H1 (cell line): ENCODE data around the gene BOK. TPM values are rescaled to one million over a fixed set of nuclear protein-coding genes. Genes with fewer than 3 reads are reported as not detected.

Experiments used
- CTCF ChIA-PET: fragments of 300-600 bp; sonication (Branson Sonifier 250); formaldehyde crosslinking; loops from one replicate; lab custom pipeline; 2021; ENCODE audit not compliant: partially characterized antibody; lab: Charles Lee
- POLR2A ChIA-PET: fragments of 300-600 bp; sonication (Branson Sonifier 250); formaldehyde crosslinking; loops from one replicate; lab custom pipeline; 2021; ENCODE audit warnings: inconsistent platforms; ENCODE audit not compliant: partially characterized antibody; lab: Charles Lee
- DNase-seq, 2 experiments: peaks; one replicate each; pipeline versions ENCODE4 v3.0.0 to v3.0.0-alpha.2; 2010 to 2022; ENCODE audit warnings: low spot score in 2 of 2, low read depth in 1 of 2, mixed read lengths in 1 of 2
- FAIRE-seq: peaks from 2 replicates; lab custom pipeline; 2011; peaks lifted over from hg19 to GRCh38; lab: Jason Lieb, UNC
- H2AFZ ChIP-seq: 2 replicates; pipeline ENCODE4 v1.8.1; 2012; ENCODE audit warnings: low read length, inconsistent platforms
- H2AK5ac ChIP-seq: 2 replicates; pipeline ENCODE4 v1.6.1; 2013; ENCODE audit warnings: low read depth, low read length
- H2BK120ac ChIP-seq: replicated peaks from 2 replicates; pipeline ENCODE3; 2013; ENCODE audit warnings: low read depth, low read length, inconsistent platforms
- H2BK12ac ChIP-seq: 2 replicates; pipeline ENCODE4 v1.6.1; 2013; ENCODE audit warnings: low read depth, low read length
- H2BK15ac ChIP-seq: 2 replicates; pipeline ENCODE4 v1.6.1; 2013; ENCODE audit warnings: low read length
- H2BK20ac ChIP-seq: 2 replicates; pipeline ENCODE4 v1.6.1; 2013; ENCODE audit warnings: low read length
- H2BK5ac ChIP-seq: 2 replicates; pipeline ENCODE4 v1.6.1; 2013; ENCODE audit warnings: low read depth, low read length
- H3K14ac ChIP-seq: 2 replicates; pipeline ENCODE4 v1.6.1; 2013; ENCODE audit warnings: inconsistent platforms; ENCODE audit not compliant: insufficient read length
- H3K18ac ChIP-seq: 2 replicates; pipeline ENCODE4 v1.6.1; 2013; ENCODE audit warnings: low read length; ENCODE audit errors: extremely low read depth
- H3K23ac ChIP-seq: 2 replicates; pipeline ENCODE4 v1.6.1; 2013; ENCODE audit warnings: inconsistent platforms; ENCODE audit not compliant: insufficient read length
- H3K23me2 ChIP-seq: 2 replicates; pipeline ENCODE4 v1.6.1; 2013; ENCODE audit warnings: low read depth, low read length
- H3K27ac ChIP-seq: 2 replicates; pipeline ENCODE4 v1.6.1; 2011; ENCODE audit warnings: low read depth, low read length, inconsistent platforms
- H3K27me3 ChIP-seq, 4 experiments: replicated peaks in 1 of 4; 1 replicate in 1 of 4; 2 replicates in 3 of 4; pipeline versions ENCODE4 v1.6.1 to v1.8.1; 2011 to 2013; ENCODE audit warnings: low read length in 3 of 4, mild to moderate bottlenecking in 3 of 4, inconsistent platforms in 2 of 4, mixed read lengths in 2 of 4, moderate library complexity in 1 of 4; ENCODE audit not compliant: control insufficient read depth in 3 of 4, insufficient read depth in 3 of 4; ENCODE audit errors: extremely low read depth in 1 of 4
- H3K36me3 ChIP-seq, 4 experiments: 2 replicates each; pipeline versions ENCODE4 v1.6.1 to v1.8.1; 2011 to 2013; ENCODE audit warnings: mild to moderate bottlenecking in 4 of 4, low read length in 3 of 4, moderate library complexity in 2 of 4, control low read depth in 1 of 4, inconsistent platforms in 1 of 4; ENCODE audit not compliant: insufficient read depth in 4 of 4, control insufficient read depth in 2 of 4
- H3K4ac ChIP-seq: replicated peaks from 2 replicates; pipeline ENCODE3; 2013; ENCODE audit warnings: low read length, low read depth, mixed read lengths, inconsistent platforms; ENCODE audit not compliant: insufficient read length
- H3K4me1 ChIP-seq, 4 experiments: replicated peaks in 1 of 4; 1 replicate in 1 of 4; 2 replicates in 3 of 4; pipeline versions ENCODE4 v1.6.1 to v1.8.1; 2011 to 2013; ENCODE audit warnings: low read length in 3 of 4, inconsistent platforms in 2 of 4, mixed read lengths in 1 of 4; ENCODE audit not compliant: insufficient read depth in 4 of 4, control insufficient read depth in 3 of 4
- H3K4me2 ChIP-seq, 2 experiments: 2 replicates each; pipeline versions ENCODE4 v1.6.1 to v1.8.1; 2011 to 2013; ENCODE audit warnings: low read depth in 2 of 2, low read length in 2 of 2, control low read depth in 1 of 2, inconsistent platforms in 1 of 2, mild to moderate bottlenecking in 1 of 2; ENCODE audit not compliant: insufficient read depth in 1 of 2
- H3K4me3 ChIP-seq, 4 experiments: fragments of 200-600, 300-600 bp in 1 of 4; sonication (generic), shearing (Covaris generic), sonication (Bioruptor Twin) in 1 of 4; 2 replicates each; pipeline versions ENCODE4 v1.5.1 to v1.8.1; 2011 to 2016; ENCODE audit warnings: low read length in 4 of 4, low read depth in 3 of 4, control low read depth in 2 of 4, inconsistent platforms in 2 of 4, mild to moderate bottlenecking in 2 of 4, mixed read lengths in 1 of 4, moderate library complexity in 1 of 4; ENCODE audit not compliant: insufficient read depth in 2 of 4; ENCODE audit errors: extremely low read depth in 1 of 4
- H3K56ac ChIP-seq: replicated peaks from 2 replicates; pipeline ENCODE3; 2013; ENCODE audit warnings: low read depth, mild to moderate bottlenecking, mixed read lengths, low read length, inconsistent platforms; ENCODE audit not compliant: insufficient read length
- H3K79me1 ChIP-seq: 2 replicates; pipeline ENCODE4 v1.6.1; 2013; ENCODE audit warnings: low read depth, low read length, control low read depth
- H3K79me2 ChIP-seq, 2 experiments: 2 replicates each; pipeline versions ENCODE4 v1.6.1 to v1.8.1; 2012 to 2013; ENCODE audit warnings: low read length in 2 of 2, mild to moderate bottlenecking in 2 of 2, inconsistent platforms in 1 of 2; ENCODE audit not compliant: insufficient read depth in 2 of 2, control insufficient read depth in 1 of 2
- H3K9ac ChIP-seq, 4 experiments: replicated peaks in 1 of 4; 1 replicate in 1 of 4; 2 replicates in 3 of 4; pipeline versions ENCODE4 v1.6.1 to v1.8.1; 2011 to 2013; ENCODE audit warnings: low read depth in 3 of 4, low read length in 3 of 4, control low read depth in 2 of 4, mild to moderate bottlenecking in 2 of 4, moderate library complexity in 2 of 4, inconsistent platforms in 1 of 4; ENCODE audit errors: extremely low read depth in 1 of 4
- H3K9me3 ChIP-seq, 2 experiments: 2 replicates each; pipeline versions ENCODE4 v1.6.1 to v1.8.1; 2012 to 2013; ENCODE audit warnings: mild to moderate bottlenecking in 2 of 2, moderate library complexity in 2 of 2, control low read depth in 1 of 2, inconsistent platforms in 1 of 2, low read depth in 1 of 2, low read length in 1 of 2, mixed read lengths in 1 of 2; ENCODE audit not compliant: insufficient read depth in 2 of 2
- H4K20me1 ChIP-seq, 2 experiments: replicated peaks in 1 of 2; 2 replicates each; pipeline versions ENCODE3 to v1.8.1; 2011 to 2013; ENCODE audit warnings: inconsistent platforms in 2 of 2, low read length in 2 of 2, mild to moderate bottlenecking in 1 of 2; ENCODE audit not compliant: insufficient read depth in 2 of 2, control insufficient read depth in 1 of 2
- H4K5ac ChIP-seq: 2 replicates; pipeline ENCODE4 v1.6.1; 2013; ENCODE audit warnings: low read length, low read depth, mixed read lengths, inconsistent platforms; ENCODE audit not compliant: insufficient read length
- H4K8ac ChIP-seq: 2 replicates; pipeline ENCODE4 v1.8.0; 2013; ENCODE audit warnings: mild to moderate bottlenecking, moderate library complexity, low read length, inconsistent platforms; ENCODE audit not compliant: insufficient read depth; ENCODE audit errors: extremely low read depth
- H4K91ac ChIP-seq: replicated peaks from 2 replicates; pipeline ENCODE3; 2013; ENCODE audit warnings: low read length, mixed read lengths, inconsistent platforms; ENCODE audit not compliant: insufficient read length
- EGR1 ChIP-seq: IDR thresholded peaks from 2 replicates; pipeline ENCODE4 v1.6.1; 2011; ENCODE audit warnings: low read depth, low read length, borderline replicate concordance
- KDM1A ChIP-seq: fragments of 200-600, 300-600 bp; sonication (generic); IDR thresholded peaks from 2 replicates; pipeline ENCODE4 v1.7.1; 2016; ENCODE audit warnings: mild to moderate bottlenecking, low read length, borderline replicate concordance
- PHF8 ChIP-seq: fragments of 200-600 bp; sonication (generic); conservative IDR thresholded peaks from 2 replicates; pipeline ENCODE4 v1.7.1; 2012; ENCODE audit warnings: low read depth, mild to moderate bottlenecking, inconsistent platforms, low read length, moderate library complexity
- SP2 ChIP-seq: IDR thresholded peaks from 2 replicates; pipeline ENCODE4 v1.6.1; 2012; ENCODE audit warnings: mild to moderate bottlenecking, low read length, inconsistent platforms
- TCF12 ChIP-seq: IDR thresholded peaks from 2 replicates; pipeline ENCODE4 v1.6.1; 2011; ENCODE audit warnings: low read depth, mild to moderate bottlenecking, low read length
- WGBS, 2 experiments: shearing (Covaris generic) in 1 of 2; methylation state at CpG; one replicate each; pipeline versions ENCODE4 v1.1.6 to v1.1.7; 2013 to 2015; ENCODE audit warnings: low lambda C conversion rate in 2 of 2, mixed read lengths in 2 of 2, inconsistent platforms in 1 of 2, low coverage in 1 of 2, missing lambda C conversion rate in 1 of 2; ENCODE audit not compliant: insufficient replicate concordance in 2 of 2, insufficient coverage in 1 of 2, insufficient read length in 1 of 2; ENCODE audit errors: extremely low coverage in 1 of 2, missing lambda C conversion rate in 1 of 2; 5-methylcytosine and 5-hydroxymethylcytosine counted together
- polyA plus RNA-seq, 7 experiments: library from polyadenylated mRNA; depleted of rRNA in 3 of 7; stranded (reverse) in 5 of 7; unstranded in 2 of 7; fragments of >200 nt in 5 of 7; fragments of 200-250 nt in 2 of 7; gene quantifications; 1 replicate in 5 of 7; 2 replicates in 1 of 7; 4 replicates in 1 of 7; pipeline versions ENCODE4 v1.2.1 to v1.2.3, GENCODE V29; 2011 to 2013; ENCODE audit warnings: missing spikeins in 2 of 7, mixed read lengths in 2 of 7
- total RNA-seq: library from RNA; stranded (reverse); fragmentation: NEBNext Ultra II Directional; extraction: Animal tissue kit (Norgen Biotek cat#: 25700); gene quantifications from 2 replicates; pipeline ENCODE4 v1.2.1, GENCODE V29; 2021

The BOK gene
- total and polyA plus RNA-seq, 2 of the 8 experiments (the other 6 are each of a cell fraction or from before 2014, with no cell fraction given) = 33.7 to 37.6 TPM

DNA sequence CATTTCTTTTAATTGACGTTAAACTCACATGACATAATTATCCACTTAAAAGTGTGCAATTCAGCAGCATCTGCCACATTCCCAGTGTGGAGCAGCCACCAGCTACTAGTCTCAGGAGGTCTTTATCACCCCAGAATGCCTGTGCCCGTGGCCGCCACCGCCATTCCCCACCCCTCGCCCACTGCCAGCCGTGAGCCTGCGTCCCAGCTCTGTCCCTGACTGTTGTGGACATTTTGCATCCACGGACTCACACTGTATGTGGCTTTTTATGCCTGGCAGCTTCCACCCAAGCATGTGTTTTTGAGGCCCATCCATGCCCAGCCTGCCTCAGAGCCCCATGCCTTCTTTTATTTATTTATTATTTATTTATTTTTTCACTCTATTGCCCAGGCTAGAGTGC is 9.2 kb downstream of the BOK start:
- H4K8ac ChIP-seq = no peak overlapping the region
- TF ChIP-seq TCF12 = no peak
- no peak for TF ChIP-seq SP2
- TF ChIP-seq KDM1A = no peak
- no peak for TF ChIP-seq EGR1
- TF ChIP-seq PHF8 = no peak
- TF ChIP-seq, all 59 proteins: peak for 0
- no peak overlapping the region for H2AK5ac ChIP-seq
- H3K79me2 ChIP-seq = no peaks in the 10 kb centered on the region; a peak in 1 of 4 replicates
- H4K20me1 ChIP-seq = peaks cover 1 to 16% of the 10 kb centered on the region in 2 experiments
- H3K56ac ChIP-seq = no peak overlapping the region
- H2AFZ ChIP-seq = no peak overlapping the region
- H3K14ac ChIP-seq = no peak overlapping the region
- H3K4me1 ChIP-seq = peaks cover 0 to 16% (median 3%) of the 10 kb centered on the region in 4 experiments; a peak in 5 of 7 replicates
- ChIA-PET POLR2A (interaction anchor here (0.7 kb wide), 1 partner anchor 28 kb away, joined by 3 read pairs; no protein-coding TSS in a partner anchor), CTCF (interaction anchor here (0.7 kb wide), 1 partner anchor 19 kb away, joined by 3 read pairs; no protein-coding TSS in a partner anchor)
- no peak overlapping the region for H4K5ac ChIP-seq
- no peak overlapping the region for H2BK15ac ChIP-seq
- no peak overlapping the region for H3K9ac ChIP-seq
- H3K79me1 ChIP-seq = peaks cover 3% of the 10 kb centered on the region
- H3K36me3 ChIP-seq = peaks cover 0 to 4% (median 0%) of the 10 kb centered on the region in 4 experiments; a peak in 1 of 8 replicates
- no peak overlapping the region for H4K91ac ChIP-seq
- H3K27me3 ChIP-seq = peaks cover 0 to 2% (median 0%) of the 10 kb centered on the region in 4 experiments; a peak in 3 of 7 replicates
- DNase-seq (no peak), FAIRE-seq (no peak)
- H3K4me2 ChIP-seq = no peak overlapping the region
- peaks cover 6% of the 10 kb centered on the region; the same call in 1 of the 2 replicates for H3K23me2 ChIP-seq
- H2BK5ac ChIP-seq = no peak overlapping the region
- WGBS, 2 experiments = 94% methylated on average over 7 of the region's 8 CpGs; no CpG with 5 or more reads in 1 of the 2 experiments
- no peak overlapping the region for H3K4me3 ChIP-seq
- no peaks in the 10 kb centered on the region for H3K9me3 ChIP-seq
- no peak overlapping the region for H2BK120ac ChIP-seq
- no peak overlapping the region for H3K4ac ChIP-seq
- no peak overlapping the region for H2BK12ac ChIP-seq
- H3K18ac ChIP-seq = no peak overlapping the region
- H3K27ac ChIP-seq = no peak overlapping the region
- no peak overlapping the region for H3K23ac ChIP-seq
- no peak overlapping the region for H2BK20ac ChIP-seq
